ENCODE measurements around the gene MFSD11.

Gene MFSD11

GRCh38 chr17:76748657-76749056 is 10.7 kb downstream of the MFSD11 start:
- WGBS, 2 experiments: 91 to 98% methylated on average over 1 of the region's 1 CpG
- Histone ChIP-seq H3K4me1 (ENCODE audit: control insufficient read depth, insufficient read depth, low read length) (no peaks in the 10 kb centered on the region), H3K36me3 (ENCODE audit: control insufficient read depth, insufficient read depth, low read length) (peaks cover 4% of the 10 kb centered on the region)

GRCh38 chr17:76751416-76751993 is 13.6 kb downstream of the MFSD11 start:
- peaks cover 4% of the 10 kb centered on the region for H3K36me3 ChIP-seq (ENCODE audit: control insufficient read depth, insufficient read depth, low read length)
- H3K9me3 ChIP-seq (ENCODE audit: control insufficient read depth, low read length): no peaks in the 10 kb centered on the region
- H3K27ac ChIP-seq (ENCODE audit: insufficient read depth, low read depth, low read length, poor library complexity, severe bottlenecking): no peak overlapping the region
- H3K4me1 ChIP-seq (ENCODE audit: control insufficient read depth, insufficient read depth, low read length): no peaks in the 10 kb centered on the region
- no peak overlapping the region for H3K4me3 ChIP-seq (ENCODE audit: insufficient read depth, low read depth, low read length)
- WGBS, 2 experiments: 92 to 100% methylated on average over 1 to 2 of the region's 3 CpGs
- H3K27me3 ChIP-seq (ENCODE audit: control insufficient read depth, insufficient read depth, low read length, poor library complexity, severe bottlenecking): no peaks in the 10 kb centered on the region

More at GRCh38 chr17:76748657-76749056, 10.7 kb downstream of the MFSD11 start:
- H3K27ac ChIP-seq (ENCODE audit: insufficient read depth, low read depth, low read length, poor library complexity, severe bottlenecking): no peak overlapping the region
- no peaks in the 10 kb centered on the region for H3K27me3 ChIP-seq (ENCODE audit: control insufficient read depth, insufficient read depth, low read length, poor library complexity, severe bottlenecking)
- H3K4me3 ChIP-seq (ENCODE audit: insufficient read depth, low read depth, low read length): no peak overlapping the region
- H3K9me3 ChIP-seq (ENCODE audit: control insufficient read depth, low read length): no peaks in the 10 kb centered on the region

- Histone ChIP-seq H3K36me3 (ENCODE audit: control insufficient read depth, insufficient read depth, low read length) (peaks cover 3% of the 10 kb centered on the region), H3K9me3 (ENCODE audit: control insufficient read depth, low read length) (no peaks in the 10 kb centered on the region), H3K4me1 (ENCODE audit: control insufficient read depth, insufficient read depth, low read length) (no peaks in the 10 kb centered on the region), H3K27me3 (ENCODE audit: control insufficient read depth, insufficient read depth, low read length, poor library complexity, severe bottlenecking) (no peaks in the 10 kb centered on the region), H3K27ac (ENCODE audit: insufficient read depth, low read depth, low read length, poor library complexity, severe bottlenecking) (no peak overlapping the region), H3K4me3 (ENCODE audit: insufficient read depth, low read depth, low read length) (no peak overlapping the region)
- 95% methylated on average over 3 to 4 of the region's 4 CpGs for WGBS, 2 experiments
These were observed 14.1 kb downstream of the MFSD11 start for GRCh38 chr17:76752006-76752405.

GRCh38 chr17:76753061-76753961 is 15.4 kb downstream of the MFSD11 start:
- WGBS, 2 experiments: 93 to 95% methylated on average over 12 of the region's 12 CpGs
- Histone ChIP-seq H3K27me3 (ENCODE audit: control insufficient read depth, insufficient read depth, low read length, poor library complexity, severe bottlenecking) (no peaks in the 10 kb centered on the region), H3K27ac (ENCODE audit: insufficient read depth, low read depth, low read length, poor library complexity, severe bottlenecking) (no peak overlapping the region), H3K4me1 (ENCODE audit: control insufficient read depth, insufficient read depth, low read length) (no peaks in the 10 kb centered on the region), H3K36me3 (ENCODE audit: control insufficient read depth, insufficient read depth, low read length) (peaks cover 3% of the 10 kb centered on the region), H3K9me3 (ENCODE audit: control insufficient read depth, low read length) (no peaks in the 10 kb centered on the region), H3K4me3 (ENCODE audit: insufficient read depth, low read depth, low read length) (no peak overlapping the region)

- Histone ChIP-seq H3K27ac (ENCODE audit: insufficient read depth, low read depth, low read length, poor library complexity, severe bottlenecking) (no peak overlapping the region), H3K27me3 (ENCODE audit: control insufficient read depth, insufficient read depth, low read length, poor library complexity, severe bottlenecking) (no peaks in the 10 kb centered on the region), H3K4me1 (ENCODE audit: control insufficient read depth, insufficient read depth, low read length) (no peaks in the 10 kb centered on the region), H3K36me3 (ENCODE audit: control insufficient read depth, insufficient read depth, low read length) (peaks cover 3% of the 10 kb centered on the region), H3K9me3 (ENCODE audit: control insufficient read depth, low read length) (no peaks in the 10 kb centered on the region), H3K4me3 (ENCODE audit: insufficient read depth, low read depth, low read length) (no peak overlapping the region)
- WGBS, 2 experiments: 89 to 97% methylated on average over 1 of the region's 2 CpGs
These were observed 17.4 kb downstream of the MFSD11 start for GRCh38 chr17:76755285-76755684.

GRCh38 chr17:76757256-76757655 is 19.3 kb downstream of the MFSD11 start:
- H3K36me3 ChIP-seq (ENCODE audit: control insufficient read depth, insufficient read depth, low read length): peaks cover 3% of the 10 kb centered on the region
- no peaks in the 10 kb centered on the region for H3K9me3 ChIP-seq (ENCODE audit: control insufficient read depth, low read length)
- no peaks in the 10 kb centered on the region for H3K27me3 ChIP-seq (ENCODE audit: control insufficient read depth, insufficient read depth, low read length, poor library complexity, severe bottlenecking)
- no peak overlapping the region for H3K4me3 ChIP-seq (ENCODE audit: insufficient read depth, low read depth, low read length)
- no peak overlapping the region for H3K27ac ChIP-seq (ENCODE audit: insufficient read depth, low read depth, low read length, poor library complexity, severe bottlenecking)
- WGBS, 2 experiments: 95 to 96% methylated on average over 5 of the region's 5 CpGs
- no peaks in the 10 kb centered on the region for H3K4me1 ChIP-seq (ENCODE audit: control insufficient read depth, insufficient read depth, low read length)

- peaks cover 3% of the 10 kb centered on the region for H3K36me3 ChIP-seq (ENCODE audit: control insufficient read depth, insufficient read depth, low read length)
- H3K4me3 ChIP-seq (ENCODE audit: insufficient read depth, low read depth, low read length): no peak overlapping the region
- H3K4me1 ChIP-seq (ENCODE audit: control insufficient read depth, insufficient read depth, low read length): no peaks in the 10 kb centered on the region
- H3K27ac ChIP-seq (ENCODE audit: insufficient read depth, low read depth, low read length, poor library complexity, severe bottlenecking): no peak overlapping the region
- H3K9me3 ChIP-seq (ENCODE audit: control insufficient read depth, low read length): no peaks in the 10 kb centered on the region
- WGBS, 2 experiments: 84 to 93% methylated on average over 2 to 3 of the region's 3 CpGs
- H3K27me3 ChIP-seq (ENCODE audit: control insufficient read depth, insufficient read depth, low read length, poor library complexity, severe bottlenecking): no peaks in the 10 kb centered on the region
These were observed 20.7 kb downstream of the MFSD11 start for GRCh38 chr17:76758570-76758969.

GRCh38 chr17:76772842-76773525 is 35.1 kb downstream of the MFSD11 start:
- Histone ChIP-seq H3K9me3 (ENCODE audit: control insufficient read depth, low read length) (no peaks in the 10 kb centered on the region), H3K4me1 (ENCODE audit: control insufficient read depth, insufficient read depth, low read length) (no peaks in the 10 kb centered on the region), H3K36me3 (ENCODE audit: control insufficient read depth, insufficient read depth, low read length) (peaks cover 3% of the 10 kb centered on the region), H3K27me3 (ENCODE audit: control insufficient read depth, insufficient read depth, low read length, poor library complexity, severe bottlenecking) (no peaks in the 10 kb centered on the region), H3K4me3 (ENCODE audit: insufficient read depth, low read depth, low read length) (no peak overlapping the region), H3K27ac (ENCODE audit: insufficient read depth, low read depth, low read length, poor library complexity, severe bottlenecking) (no peak overlapping the region)
- 94% methylated on average over 6 of the region's 6 CpGs for WGBS, 2 experiments

- no peaks in the 10 kb centered on the region for H3K4me1 ChIP-seq (ENCODE audit: control insufficient read depth, insufficient read depth, low read length)
- peaks cover 3% of the 10 kb centered on the region for H3K36me3 ChIP-seq (ENCODE audit: control insufficient read depth, insufficient read depth, low read length)
- H3K9me3 ChIP-seq (ENCODE audit: control insufficient read depth, low read length): no peaks in the 10 kb centered on the region
- H3K27me3 ChIP-seq (ENCODE audit: control insufficient read depth, insufficient read depth, low read length, poor library complexity, severe bottlenecking): no peaks in the 10 kb centered on the region
- no peak overlapping the region for H3K27ac ChIP-seq (ENCODE audit: insufficient read depth, low read depth, low read length, poor library complexity, severe bottlenecking)
- WGBS, 2 experiments: 93 to 94% methylated on average over 10 of the region's 10 CpGs
- H3K4me3 ChIP-seq (ENCODE audit: insufficient read depth, low read depth, low read length): no peak overlapping the region
These were observed 37.2 kb downstream of the MFSD11 start for GRCh38 chr17:76775021-76775600.

All from ectodermal cell (in vitro differentiated cells).